ENCODE data around the gene GPRASP3. TPM values are rescaled to one million over a fixed set of nuclear protein-coding genes. Genes with fewer than 3 reads are reported as not detected.

Gene GPRASP3
- polyA plus RNA-seq, 1 donor from 2014 or later: 16.4 TPM

GRCh38 chrX:102745857-102746584 lies 25.5 kb downstream of the GPRASP3 start:
- Histone ChIP-seq H3K9me3 (ENCODE audit: low read length) (no peaks in the 10 kb centered on the region), H3K9me2 (ENCODE audit: insufficient read depth, low read length) (no peaks in the 10 kb centered on the region), H3F3A (ENCODE audit: insufficient read depth, low read length, poor library complexity, severe bottlenecking) (no peaks in the 10 kb centered on the region), H3K4me2 (ENCODE audit: low read length) (no peak overlapping the region), H4K20me1 (ENCODE audit: insufficient read depth) (no peaks in the 10 kb centered on the region), H3K27ac (ENCODE audit: low read length) (peak overlapping the region; percentile 8), H3K9ac (ENCODE audit: low read length) (peak overlapping the region; percentile 63), H3K79me2 (replicated peaks; ENCODE audit: insufficient read depth, low read length) (no peaks in the 10 kb centered on the region), H3K4me3 (ENCODE audit: low read length) (peak overlapping the region; percentile 67), H3K27me3 (ENCODE audit: insufficient read depth, low read depth, low read length) (no peaks in the 10 kb centered on the region), H3K36me3 (ENCODE audit: insufficient read depth, low read length) (no peaks in the 10 kb centered on the region), H2AFZ (ENCODE audit: low read depth, low read length) (no peak overlapping the region)
- TF ChIP-seq TAF1 (IDR thresholded peaks at IDR 0.05; ENCODE audit: low read depth) (no peak), REST (IDR thresholded peaks at IDR 0.05; ENCODE audit: borderline replicate concordance) (no peak), RAD21 (conservative IDR thresholded peaks at IDR 0.05) (no peak), SMC3 (conservative IDR thresholded peaks at IDR 0.05; ENCODE audit: poor library complexity) (no peak), CTCF (IDR thresholded peaks at IDR 0.05; ENCODE audit: poor library complexity, severe bottlenecking) (no peak), EZH2 (IDR thresholded peaks at IDR 0.05; ENCODE audit: borderline replicate concordance, insufficient read depth, low read length, poor library complexity, severe bottlenecking) (no peak), POLR2AphosphoS5 (IDR thresholded peaks at IDR 0.05) (no peak), MXI1 (conservative IDR thresholded peaks at IDR 0.05; ENCODE audit: poor library complexity, severe bottlenecking) (no peak), EP300 (conservative IDR thresholded peaks at IDR 0.05; ENCODE audit: poor library complexity, severe bottlenecking) (no peak)

- no peak overlapping the region for H3K9ac ChIP-seq (ENCODE audit: low read length)
- H3K9me3 ChIP-seq (ENCODE audit: low read length): no peaks in the 10 kb centered on the region
- H3K4me3 ChIP-seq (ENCODE audit: low read length): no peak overlapping the region
- no peaks in the 10 kb centered on the region for H3K36me3 ChIP-seq (ENCODE audit: insufficient read depth, low read length)
- H3F3A ChIP-seq (ENCODE audit: insufficient read depth, low read length, poor library complexity, severe bottlenecking): no peaks in the 10 kb centered on the region
- H3K4me2 ChIP-seq (ENCODE audit: low read length): no peak overlapping the region
- TF ChIP-seq TAF1 (IDR thresholded peaks at IDR 0.05; ENCODE audit: low read depth) (no peak), EP300 (conservative IDR thresholded peaks at IDR 0.05; ENCODE audit: poor library complexity, severe bottlenecking) (no peak), REST (IDR thresholded peaks at IDR 0.05; ENCODE audit: borderline replicate concordance) (no peak), EZH2 (IDR thresholded peaks at IDR 0.05; ENCODE audit: borderline replicate concordance, insufficient read depth, low read length, poor library complexity, severe bottlenecking) (no peak), MXI1 (conservative IDR thresholded peaks at IDR 0.05; ENCODE audit: poor library complexity, severe bottlenecking) (no peak), SMC3 (conservative IDR thresholded peaks at IDR 0.05; ENCODE audit: poor library complexity) (no peak), POLR2AphosphoS5 (IDR thresholded peaks at IDR 0.05) (no peak), RAD21 (conservative IDR thresholded peaks at IDR 0.05) (no peak), CTCF (IDR thresholded peaks at IDR 0.05; ENCODE audit: poor library complexity, severe bottlenecking) (no peak)
- no peaks in the 10 kb centered on the region for H3K9me2 ChIP-seq (ENCODE audit: insufficient read depth, low read length)
- no peaks in the 10 kb centered on the region for H3K27me3 ChIP-seq (ENCODE audit: insufficient read depth, low read depth, low read length)
- H3K27ac ChIP-seq (ENCODE audit: low read length): no peak overlapping the region
- no peak overlapping the region for H2AFZ ChIP-seq (ENCODE audit: low read depth, low read length)
- H4K20me1 ChIP-seq (ENCODE audit: insufficient read depth): no peaks in the 10 kb centered on the region
- peaks cover 11% of the 10 kb centered on the region for H3K79me2 ChIP-seq (replicated peaks; ENCODE audit: insufficient read depth, low read length)
Measured at GRCh38 chrX:102765217-102765616, 44.7 kb downstream of the GPRASP3 start.

Data from neural cell (in vitro differentiated cells).